ENCODE results near the gene DPT. TPM values are rescaled to one million over a fixed set of nuclear protein-coding genes. Genes with fewer than 3 reads are reported as not detected.

Gene DPT
- total RNA-seq, 1 experiment from 2014 or later, result not detected

DNA sequence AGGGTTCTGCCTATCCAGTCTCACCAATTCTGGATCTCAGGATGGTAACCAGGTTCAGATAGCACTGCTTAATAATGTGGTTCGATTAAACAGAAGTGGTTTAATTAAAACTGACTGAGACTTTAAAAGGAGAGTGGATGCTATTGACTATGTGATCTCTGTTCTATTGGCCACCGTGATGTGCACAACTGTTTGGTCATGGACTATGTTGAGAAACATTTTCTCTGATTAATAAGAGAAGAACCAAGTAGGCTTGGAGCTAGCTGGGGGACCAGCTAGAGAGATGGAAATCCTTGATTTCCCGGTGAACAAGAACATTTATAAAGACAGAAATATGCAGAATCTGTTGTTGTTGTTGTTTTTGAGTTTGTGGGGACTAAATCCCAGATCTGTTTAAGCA lies 36.5 kb downstream of the DPT start:
- Histone ChIP-seq H4K20me1 (ENCODE audit: insufficient read depth) (no peaks in the 10 kb centered on the region), H3K79me2 (ENCODE audit: low read depth) (no peaks in the 10 kb centered on the region), H3K4me2 (no peak overlapping the region), H3K27ac (no peak overlapping the region), H3K9me2 (ENCODE audit: insufficient read depth) (no peaks in the 10 kb centered on the region), H3K4me1 (replicated peaks; ENCODE audit: insufficient read depth) (no peaks in the 10 kb centered on the region), H2AFZ (no peak overlapping the region), H3K36me3 (ENCODE audit: low read depth) (no peaks in the 10 kb centered on the region), H3F3A (ENCODE audit: insufficient read depth, low read depth) (no peaks in the 10 kb centered on the region), H3K9me3 (ENCODE audit: insufficient read depth, low read depth) (no peaks in the 10 kb centered on the region; the same call in 1 of the 2 replicates), H3K27me3 (ENCODE audit: insufficient read depth, low read depth) (no peaks in the 10 kb centered on the region), H3K4me3 (no peak overlapping the region)
- no peak for DNase-seq
- ChIA-PET CTCF (no interaction called here), POLR2A (ENCODE audit: unreplicated experiment) (no interaction called here)
- BruUV-seq (replicated peaks), result no TSS peak
- no peak for TF ChIP-seq CTCF (conservative IDR thresholded peaks at IDR 0.05)
- no peak for TF ChIP-seq EZH2 (IDR thresholded peaks at IDR 0.05; ENCODE audit: low read depth)
- intact Hi-C loops (cut with micrococcal nuclease; ENCODE audit: unreplicated experiment), result no loop called here

GRCh38 chr1:168691541-168691940 lies 37.5 kb downstream of the DPT start:
- POLR2A ChIA-PET (ENCODE audit: unreplicated experiment), result no interaction called here
- DNase-seq, result no peak
- H3F3A ChIP-seq (ENCODE audit: insufficient read depth, low read depth), result no peaks in the 10 kb centered on the region
- H3K4me2 ChIP-seq, result no peak overlapping the region
- no peak overlapping the region for H3K4me3 ChIP-seq
- no peak for TF ChIP-seq EZH2 (IDR thresholded peaks at IDR 0.05; ENCODE audit: low read depth)
- TF ChIP-seq CTCF (conservative IDR thresholded peaks at IDR 0.05), result no peak
- BruUV-seq (replicated peaks), result no TSS peak
- CTCF ChIA-PET, result no interaction called here
- H4K20me1 ChIP-seq (ENCODE audit: insufficient read depth), result no peaks in the 10 kb centered on the region
- no peaks in the 10 kb centered on the region for H3K27me3 ChIP-seq (ENCODE audit: insufficient read depth, low read depth)
- H3K36me3 ChIP-seq (ENCODE audit: low read depth), result no peaks in the 10 kb centered on the region
- no peaks in the 10 kb centered on the region for H3K79me2 ChIP-seq (ENCODE audit: low read depth)
- no peaks in the 10 kb centered on the region; the same call in 1 of the 2 replicates for H3K9me3 ChIP-seq (ENCODE audit: insufficient read depth, low read depth)
- no peak overlapping the region for H2AFZ ChIP-seq
- intact Hi-C loops (cut with micrococcal nuclease; ENCODE audit: unreplicated experiment), result no loop called here
- no peaks in the 10 kb centered on the region for H3K9me2 ChIP-seq (ENCODE audit: insufficient read depth)
- H3K4me1 ChIP-seq (replicated peaks; ENCODE audit: insufficient read depth), result no peaks in the 10 kb centered on the region
- no peak overlapping the region for H3K27ac ChIP-seq

- Histone ChIP-seq H3K4me3 (no peak overlapping the region), H3K4me1 (replicated peaks; ENCODE audit: insufficient read depth) (no peaks in the 10 kb centered on the region), H3F3A (ENCODE audit: insufficient read depth, low read depth) (no peaks in the 10 kb centered on the region), H3K9me2 (ENCODE audit: insufficient read depth) (no peaks in the 10 kb centered on the region), H3K4me2 (no peak overlapping the region), H3K36me3 (ENCODE audit: low read depth) (no peaks in the 10 kb centered on the region), H3K9me3 (ENCODE audit: insufficient read depth, low read depth) (no peaks in the 10 kb centered on the region; the same call in 1 of the 2 replicates), H4K20me1 (ENCODE audit: insufficient read depth) (no peaks in the 10 kb centered on the region), H3K79me2 (ENCODE audit: low read depth) (no peaks in the 10 kb centered on the region), H3K27me3 (ENCODE audit: insufficient read depth, low read depth) (no peaks in the 10 kb centered on the region), H2AFZ (no peak overlapping the region), H3K27ac (no peak overlapping the region)
- ChIA-PET CTCF (no interaction called here), POLR2A (ENCODE audit: unreplicated experiment) (no interaction called here)
- intact Hi-C loops (cut with micrococcal nuclease; ENCODE audit: unreplicated experiment), result no loop called here
- TF ChIP-seq EZH2 (IDR thresholded peaks at IDR 0.05; ENCODE audit: low read depth) (no peak), CTCF (conservative IDR thresholded peaks at IDR 0.05) (no peak)
- no peak for DNase-seq
- BruUV-seq (replicated peaks), result no TSS peak
These were observed 39.0 kb downstream of the DPT start for GRCh38 chr1:168689726-168690602.
